NB4 (cell line): Measurements from ENCODE around the gene PEAK1.
"Not testable (repeated sequence)": the region's sequence is repeated elsewhere in the genome, so short reads cannot be mapped to it uniquely, and the experiment has no call there.

Experiments used
- CTCF ChIP-seq: IDR thresholded peaks from one replicate; pipeline ENCODE4 v1.5.1; 2012; ENCODE audit warnings: low read depth, low read length
- POLR2A ChIP-seq: IDR thresholded peaks from 2 replicates; pipeline ENCODE4 v1.6.1; 2011; ENCODE audit warnings: mild to moderate bottlenecking; ENCODE audit not compliant: insufficient read length; ENCODE audit errors: extremely low read depth

GRCh38 chr15:77273136-77273535 lies 146.8 kb downstream of the PEAK1 start:
- not testable (repeated sequence) for TF ChIP-seq CTCF, POLR2A
